Measurements from ENCODE around the gene ADAM12.
A peak's percentile ranks its signal among the peaks of the same experiment; 100 is the strongest.

The ADAM12 gene

DNA sequence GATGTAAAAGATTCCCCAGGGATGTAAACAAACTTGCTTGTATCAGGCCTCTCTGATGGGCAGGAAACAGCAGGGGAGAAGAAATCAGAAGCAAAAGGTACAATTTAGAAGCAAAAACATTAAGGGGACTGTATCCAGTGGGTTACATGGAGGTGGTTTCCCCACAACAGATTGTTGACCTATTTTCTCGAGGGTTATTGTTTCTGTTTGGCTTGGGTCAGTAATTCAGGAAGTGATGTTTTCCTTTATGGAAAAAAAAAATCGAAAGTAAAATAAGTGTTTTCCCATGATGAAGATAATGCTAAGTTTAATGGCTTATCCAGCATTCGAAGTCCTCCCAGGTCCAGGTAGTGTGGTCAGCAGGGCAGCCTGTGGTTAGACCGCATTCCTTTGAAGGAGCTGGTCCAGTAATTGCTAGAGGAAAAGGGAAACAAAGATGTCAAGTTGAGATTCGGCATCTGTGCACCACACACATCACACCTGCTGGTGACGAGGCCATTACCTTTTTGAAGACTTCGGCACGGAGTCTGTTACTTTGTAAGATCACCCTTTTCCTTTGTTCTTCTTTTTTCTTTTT lies 37.3 kb upstream of the ADAM12 start:
- no peak overlapping the region for H3K27ac ChIP-seq (ENCODE audit: low read depth, low read length)
- H3K79me1 ChIP-seq (ENCODE audit: low read length), result no peaks in the 10 kb centered on the region
- DNase-seq, result peak; percentile 88 to 92
- H3K36me3 ChIP-seq (ENCODE audit: control insufficient read depth in 1 of 2, insufficient read depth in 2 of 2, low read length in 2 of 2), result no peaks in the 10 kb centered on the region
- no peak overlapping the region for H3K4me3 ChIP-seq (ENCODE audit: low read depth, low read length)
- no peak overlapping the region for H4K91ac ChIP-seq (ENCODE audit: low read depth, low read length)
- no peak overlapping the region for H2BK12ac ChIP-seq (ENCODE audit: low read length)
- H2AK5ac ChIP-seq (ENCODE audit: low read length), result no peak overlapping the region
- H4K12ac ChIP-seq (ENCODE audit: low read depth, low read length), result no peak overlapping the region
- peaks cover 8% of the 10 kb centered on the region for H3K9me3 ChIP-seq (ENCODE audit: insufficient read depth, low read depth, low read length)
- no peak overlapping the region for H3K9ac ChIP-seq (ENCODE audit: low read length)
- peaks cover 2% of the 10 kb centered on the region for H3K27me3 ChIP-seq (ENCODE audit: insufficient read depth, low read length)
- H3K23ac ChIP-seq (ENCODE audit: low read length), result no peak overlapping the region
- H3K79me2 ChIP-seq (ENCODE audit: control insufficient read depth, insufficient read depth, low read length, poor library complexity), result no peaks in the 10 kb centered on the region
- H2BK120ac ChIP-seq (ENCODE audit: insufficient read depth, low read length, poor library complexity), result no peak overlapping the region
- no peak overlapping the region for H3K14ac ChIP-seq (ENCODE audit: low read length)
- no peak overlapping the region for H2AFZ ChIP-seq (ENCODE audit: insufficient read depth, low read length, poor library complexity)
- H4K8ac ChIP-seq (ENCODE audit: low read depth, low read length), result no peak overlapping the region
- no peak overlapping the region for H3K4me2 ChIP-seq (ENCODE audit: low read length)
- H3K4me1 ChIP-seq (ENCODE audit: control insufficient read depth in 1 of 2, insufficient read depth in 2 of 2, low read length in 2 of 2), result no peaks in the 10 kb centered on the region
- no CpG with 5 or more reads among the region's 8 CpGs for WGBS (ENCODE audit: extremely low coverage, insufficient coverage, insufficient read length)
- H3K18ac ChIP-seq (ENCODE audit: low read length), result no peak overlapping the region
- H3K4ac ChIP-seq (ENCODE audit: low read depth, low read length), result no peak overlapping the region
- no peak overlapping the region for H2BK5ac ChIP-seq (ENCODE audit: low read depth, low read length, poor library complexity)

DNA sequence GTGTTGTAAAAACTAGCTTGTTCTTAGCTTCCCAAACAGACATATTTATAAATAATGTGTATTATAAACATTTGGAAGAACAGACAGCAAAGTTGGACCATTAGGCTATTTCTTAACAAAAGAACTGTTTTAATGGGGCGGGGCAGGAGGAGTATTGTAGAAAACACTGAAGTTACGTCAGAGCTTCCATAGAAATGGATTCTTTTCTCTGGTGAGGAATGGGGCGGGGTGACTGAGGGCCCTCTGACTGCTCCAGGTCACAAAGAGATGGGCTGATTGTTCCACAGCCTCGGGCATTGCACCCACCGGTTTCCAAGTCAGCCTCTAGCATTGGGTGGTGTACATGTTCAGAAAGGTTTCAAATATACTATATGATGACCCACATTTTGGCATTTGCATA lies 36.8 kb upstream of the ADAM12 start:
- no peak overlapping the region for H3K4me3 ChIP-seq (ENCODE audit: low read depth, low read length)
- no peak overlapping the region for H3K27ac ChIP-seq (ENCODE audit: low read depth, low read length)
- WGBS (ENCODE audit: extremely low coverage, insufficient coverage, insufficient read length), result no CpG with 5 or more reads among the region's 5 CpGs
- H3K79me2 ChIP-seq (ENCODE audit: control insufficient read depth, insufficient read depth, low read length, poor library complexity), result no peaks in the 10 kb centered on the region
- DNase-seq, result peak; percentile 72 to 91
- no peak overlapping the region for H3K4ac ChIP-seq (ENCODE audit: low read depth, low read length)
- no peaks in the 10 kb centered on the region for H3K4me1 ChIP-seq (ENCODE audit: control insufficient read depth in 1 of 2, insufficient read depth in 2 of 2, low read length in 2 of 2)
- H3K27me3 ChIP-seq (ENCODE audit: insufficient read depth, low read length), result peaks cover 2% of the 10 kb centered on the region
- H2AFZ ChIP-seq (ENCODE audit: insufficient read depth, low read length, poor library complexity), result no peak overlapping the region
- no peak overlapping the region for H2BK12ac ChIP-seq (ENCODE audit: low read length)
- no peaks in the 10 kb centered on the region for H3K36me3 ChIP-seq (ENCODE audit: control insufficient read depth in 1 of 2, insufficient read depth in 2 of 2, low read length in 2 of 2)
- no peak overlapping the region for H4K91ac ChIP-seq (ENCODE audit: low read depth, low read length)
- no peak overlapping the region for H3K23ac ChIP-seq (ENCODE audit: low read length)
- H2BK120ac ChIP-seq (ENCODE audit: insufficient read depth, low read length, poor library complexity), result no peak overlapping the region
- H3K9me3 ChIP-seq (ENCODE audit: insufficient read depth, low read depth, low read length), result peaks cover 8% of the 10 kb centered on the region
- H2BK5ac ChIP-seq (ENCODE audit: low read depth, low read length, poor library complexity), result no peak overlapping the region
- no peak overlapping the region for H4K12ac ChIP-seq (ENCODE audit: low read depth, low read length)
- H4K8ac ChIP-seq (ENCODE audit: low read depth, low read length), result no peak overlapping the region
- no peak overlapping the region for H2AK5ac ChIP-seq (ENCODE audit: low read length)
- no peak overlapping the region for H3K9ac ChIP-seq (ENCODE audit: low read length)
- H3K79me1 ChIP-seq (ENCODE audit: low read length), result no peaks in the 10 kb centered on the region
- H3K18ac ChIP-seq (ENCODE audit: low read length), result no peak overlapping the region
- no peak overlapping the region for H3K4me2 ChIP-seq (ENCODE audit: low read length)
- H3K14ac ChIP-seq (ENCODE audit: low read length), result no peak overlapping the region

DNA sequence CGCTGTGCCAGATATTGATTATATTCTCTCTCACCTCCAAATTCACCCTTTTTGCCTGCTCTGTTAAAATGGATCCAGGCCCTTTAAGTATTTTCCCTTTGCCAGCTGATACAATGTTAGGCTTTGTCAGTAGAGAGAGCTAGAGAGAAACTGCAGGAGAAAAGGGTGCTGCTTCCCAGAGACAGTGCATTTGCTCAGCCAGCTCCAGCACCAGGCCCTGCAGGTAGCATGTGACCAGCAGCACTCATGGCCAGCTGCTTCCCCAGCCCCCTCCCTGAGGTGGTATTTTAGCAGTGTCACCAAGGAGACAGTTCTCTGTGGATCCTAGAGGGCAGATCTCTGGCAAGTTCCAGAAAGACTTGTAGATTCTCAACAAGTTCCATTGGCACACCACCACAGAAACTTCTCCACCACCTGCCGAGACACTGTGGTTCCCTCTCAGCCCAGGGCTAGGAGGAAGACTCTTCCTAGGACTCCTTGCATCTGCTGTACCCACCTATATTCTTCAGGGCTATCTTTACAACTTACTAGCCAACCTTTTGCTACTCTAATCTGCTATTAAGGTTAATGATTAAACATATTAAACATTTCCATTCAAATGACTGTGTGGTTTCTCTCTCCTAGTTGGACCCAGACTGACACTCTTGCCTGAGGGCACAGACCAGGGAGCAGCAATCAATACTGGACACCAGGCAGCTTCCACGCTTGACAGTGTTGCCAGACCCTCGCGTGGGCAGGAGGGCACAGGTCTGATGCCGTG lies 35.6 kb upstream of the ADAM12 start:
- Histone ChIP-seq H4K91ac (ENCODE audit: low read depth, low read length) (no peak overlapping the region), H3K4ac (ENCODE audit: low read depth, low read length) (no peak overlapping the region), H2AK5ac (ENCODE audit: low read length) (no peak overlapping the region), H3K27me3 (ENCODE audit: insufficient read depth, low read length) (no peaks in the 10 kb centered on the region), H3K23ac (ENCODE audit: low read length) (no peak overlapping the region), H4K8ac (ENCODE audit: low read depth, low read length) (no peak overlapping the region), H3K4me3 (ENCODE audit: low read depth, low read length) (no peak overlapping the region), H3K4me2 (ENCODE audit: low read length) (no peak overlapping the region), H2BK5ac (ENCODE audit: low read depth, low read length, poor library complexity) (no peak overlapping the region), H3K27ac (ENCODE audit: low read depth, low read length) (no peak overlapping the region), H3K18ac (ENCODE audit: low read length) (no peak overlapping the region), H3K4me1 (ENCODE audit: control insufficient read depth in 1 of 2, insufficient read depth in 2 of 2, low read length in 2 of 2) (no peaks in the 10 kb centered on the region), H3K79me1 (ENCODE audit: low read length) (no peaks in the 10 kb centered on the region), H2BK12ac (ENCODE audit: low read length) (no peak overlapping the region), H3K9me3 (ENCODE audit: insufficient read depth, low read depth, low read length) (peaks cover 8% of the 10 kb centered on the region), H3K14ac (ENCODE audit: low read length) (no peak overlapping the region), H2AFZ (ENCODE audit: insufficient read depth, low read length, poor library complexity) (no peak overlapping the region), H3K79me2 (ENCODE audit: control insufficient read depth, insufficient read depth, low read length, poor library complexity) (no peaks in the 10 kb centered on the region), H2BK120ac (ENCODE audit: insufficient read depth, low read length, poor library complexity) (no peak overlapping the region), H3K36me3 (ENCODE audit: control insufficient read depth in 1 of 2, insufficient read depth in 2 of 2, low read length in 2 of 2) (no peaks in the 10 kb centered on the region), H4K12ac (ENCODE audit: low read depth, low read length) (no peak overlapping the region), H3K9ac (ENCODE audit: low read length) (no peak overlapping the region)
- no CpG with 5 or more reads among the region's 6 CpGs for WGBS (ENCODE audit: extremely low coverage, insufficient coverage, insufficient read length)
- peak; percentile 83 to 86 for DNase-seq

DNA sequence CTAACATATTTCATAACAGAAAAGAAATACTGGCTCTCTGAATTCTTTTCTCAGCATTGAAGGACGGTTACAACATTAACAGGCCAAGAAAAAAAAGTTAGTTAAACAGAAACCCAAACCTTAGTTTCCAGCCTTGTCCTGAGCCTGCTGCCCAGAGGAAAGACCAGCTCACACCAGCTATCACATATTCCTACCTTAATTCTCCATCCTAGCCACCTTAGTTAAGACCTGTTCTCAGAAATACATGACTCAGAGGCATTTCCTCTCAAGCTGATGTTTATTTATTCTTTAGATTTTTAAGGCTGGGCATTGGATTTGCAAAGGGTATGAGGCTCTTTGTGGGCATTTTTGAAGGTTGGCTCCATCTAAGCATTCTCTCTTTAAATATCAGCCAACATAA lies 34.3 kb upstream of the ADAM12 start:
- Histone ChIP-seq H4K12ac (ENCODE audit: low read depth, low read length) (no peak overlapping the region), H3K4me3 (ENCODE audit: low read depth, low read length) (no peak overlapping the region), H3K4ac (ENCODE audit: low read depth, low read length) (no peak overlapping the region), H2BK5ac (ENCODE audit: low read depth, low read length, poor library complexity) (no peak overlapping the region), H2AK5ac (ENCODE audit: low read length) (no peak overlapping the region), H3K36me3 (ENCODE audit: control insufficient read depth in 1 of 2, insufficient read depth in 2 of 2, low read length in 2 of 2) (no peaks in the 10 kb centered on the region), H2BK120ac (ENCODE audit: insufficient read depth, low read length, poor library complexity) (no peak overlapping the region), H3K18ac (ENCODE audit: low read length) (no peak overlapping the region), H3K9ac (ENCODE audit: low read length) (no peak overlapping the region), H4K8ac (ENCODE audit: low read depth, low read length) (no peak overlapping the region), H3K9me3 (ENCODE audit: insufficient read depth, low read depth, low read length) (peaks cover 11% of the 10 kb centered on the region), H3K14ac (ENCODE audit: low read length) (no peak overlapping the region), H4K91ac (ENCODE audit: low read depth, low read length) (no peak overlapping the region), H3K79me2 (ENCODE audit: control insufficient read depth, insufficient read depth, low read length, poor library complexity) (no peaks in the 10 kb centered on the region), H3K79me1 (ENCODE audit: low read length) (no peaks in the 10 kb centered on the region), H3K27ac (ENCODE audit: low read depth, low read length) (no peak overlapping the region), H2AFZ (ENCODE audit: insufficient read depth, low read length, poor library complexity) (no peak overlapping the region), H3K23ac (ENCODE audit: low read length) (no peak overlapping the region), H3K4me1 (ENCODE audit: control insufficient read depth in 1 of 2, insufficient read depth in 2 of 2, low read length in 2 of 2) (no peaks in the 10 kb centered on the region), H2BK12ac (ENCODE audit: low read length) (no peak overlapping the region), H3K27me3 (ENCODE audit: insufficient read depth, low read length) (no peaks in the 10 kb centered on the region), H3K4me2 (ENCODE audit: low read length) (no peak overlapping the region)
- WGBS (ENCODE audit: extremely low coverage, insufficient coverage, insufficient read length), result no CpG with 5 or more reads among the region's 1 CpG
- no peak for DNase-seq

All from trophoblast cell (in vitro differentiated cells and primary cell).